NOMO-1 treated with dmso at 0.1 percent for 144 hours (cell line): Measurements from ENCODE around the gene RGPD8.

ENCODE experiments used
- DNase-seq: peaks from one replicate; lab custom pipeline; 2025; ENCODE audit not compliant: unreplicated experiment; lab: John Stamatoyannopoulos, UW

Gene RGPD8

GRCh38 chr2:112335600-112335999, 97.8 kb downstream of the RGPD8 start:
- DNase-seq = no peak

- DNase-seq = no peak
These were observed 101.2 kb downstream of the RGPD8 start for GRCh38 chr2:112332123-112332696.

- no peak for DNase-seq
These were observed 110.5 kb downstream of the RGPD8 start for GRCh38 chr2:112322919-112323318.

- DNase-seq = no peak
These were observed 111.8 kb downstream of the RGPD8 start for GRCh38 chr2:112321375-112322320.
